Measurements from ENCODE around the gene TRAPPC14. TPM values are rescaled to one million over a fixed set of nuclear protein-coding genes. Genes with fewer than 3 reads are reported as not detected.
A peak's percentile ranks its signal among the peaks of the same experiment; 100 is the strongest.

TRAPPC14 gene
- total and polyA plus RNA-seq, 2 of the 13 experiments (the other 11 are each of a cell fraction or from before 2014, with no cell fraction given), result 4.7 to 9.6 TPM

- CTCF ChIA-PET (ENCODE audit: low intra/inter-chr PET ratio, low total read pairs), result no interaction called here
- H3K27ac ChIP-seq (ENCODE audit: extremely low read length, insufficient read depth, low read length), result peak overlapping the region; percentile 80
- H3K27me3 ChIP-seq (ENCODE audit: control insufficient read depth in 1 of 2, insufficient read depth in 2 of 2, low read length in 2 of 2), result peaks cover 3 to 13% of the 10 kb centered on the region in 2 experiments; a peak in 3 of 5 replicates
- BruUV-seq (replicated peaks), result TSS peak; percentile 55
- peak overlapping the region; percentile 75 for H3K4me2 ChIP-seq (ENCODE audit: low read depth, low read length)
- DNase-seq (ENCODE audit: low spot score) (no peak), ATAC-seq (no peak), FAIRE-seq (no peak)
- TF ChIP-seq GLMP (CRISPR knock-in tag; IDR thresholded peaks at IDR 0.05; ENCODE audit: borderline replicate concordance) (no peak), TARDBP (CRISPR knock-in tag; IDR thresholded peaks at IDR 0.05) (0 out of 2 replicates have a peak, but pooled peaks have one; percentile 1), ARID2 (CRISPR knock-in tag; IDR thresholded peaks at IDR 0.05; ENCODE audit: borderline replicate concordance) (0 out of 2 replicates have a peak, but pooled peaks have one; percentile 4), ZNF281 (CRISPR knock-in tag; IDR thresholded peaks at IDR 0.05; ENCODE audit: borderline replicate concordance) (no peak), ZMYM2 (CRISPR knock-in tag; IDR thresholded peaks at IDR 0.05) (no peak), ZNF780A (CRISPR knock-in tag; IDR thresholded peaks at IDR 0.05) (no peak)
- in situ Hi-C loops (cut with HindIII; ENCODE audit: extremely low pct_ligation_motif_present, low pct_unique_long_range_greater_than_20kb) (no loop called here), intact Hi-C loops (cut with micrococcal nuclease; ENCODE audit: unreplicated experiment) (no loop called here)
- peak overlapping the region; percentile 90 for H3K9ac ChIP-seq (ENCODE audit: insufficient read depth, low read depth, low read length)
- POLR2A ChIA-PET, result interaction anchor here (1.4 kb wide), 1 partner anchor 10 kb away, joined by 11 read pairs; the partner anchor contains the start of gene LAMTOR4
- H3K4me3 ChIP-seq (replicated peaks in 1 of 3; ENCODE audit: insufficient read depth in 1 of 3, low read depth in 2 of 3, low read length in 3 of 3), result peak overlapping the region; percentile 90 to 99 (median 92); a peak in 5 of 6 replicates
- H3K79me2 ChIP-seq (ENCODE audit: insufficient read depth, low read length), result no peaks in the 10 kb centered on the region
- H4K20me1 ChIP-seq (ENCODE audit: insufficient read depth, low read length), result peaks cover 6% of the 10 kb centered on the region; the same call in 1 of the 2 replicates
- H3K9me3 ChIP-seq (ENCODE audit: low read length), result no peaks in the 10 kb centered on the region
- H3K4me1 ChIP-seq (ENCODE audit: insufficient read depth, low read length), result peaks cover 55% of the 10 kb centered on the region
- H2AFZ ChIP-seq (ENCODE audit: low read length), result no peak overlapping the region
- 59% methylated on average over 7 of the region's 7 CpGs for WGBS (ENCODE audit: low lambda C conversion rate)
- peaks cover 5 to 24% of the 10 kb centered on the region in 2 experiments for H3K36me3 ChIP-seq (replicated peaks in 1 of 2; ENCODE audit: control insufficient read depth in 1 of 2, insufficient read depth in 2 of 2, low read length in 2 of 2)
Measured at GRCh38 chr7:100159099-100159623, 638 bp upstream of the TRAPPC14 start.

All from HepG2 (cell line).